Activated CD8-positive, alpha-beta T cell treated with anti-CD3 and anti-CD28 coated beads for 36 hours (primary cell): ENCODE data around the gene HSP90B1. TPM values are rescaled to one million over a fixed set of nuclear protein-coding genes. Genes with fewer than 3 reads are reported as not detected.
A peak's percentile ranks its signal among the peaks of the same experiment; 100 is the strongest.

Experiments used
- ATAC-seq: fragments of 200-7000 bp; cut with Tn5 transposase; one replicate; pipeline ENCODE4 v1.10.0; 2021; ENCODE audit warnings: mild to moderate bottlenecking, moderate library complexity
- CTCF ChIA-PET: fragments of 350-600 bp; sonication (Branson Sonifier 250); formaldehyde crosslinking; loops from one replicate; lab custom pipeline; 2021; ENCODE audit warnings: antibody characterized with exemption; lab: Charles Lee
- POLR2A ChIA-PET: fragments of 350-600 bp; sonication (Branson Sonifier 250); formaldehyde crosslinking; loops from one replicate; lab custom pipeline; 2021; ENCODE audit warnings: antibody characterized with exemption; lab: Charles Lee
- DNase-seq: peaks from one replicate; pipeline ENCODE4 v3.0.0-alpha.2; 2020
- H3K27ac Mint-ChIP-seq: one replicate; pipeline ENCODE4 v1.8.0; 2021; ENCODE audit warnings: mild to moderate bottlenecking, mixed read lengths
- H3K27me3 Mint-ChIP-seq: one replicate; pipeline ENCODE4 v1.8.0; 2021; ENCODE audit warnings: mixed read lengths
- H3K36me3 Mint-ChIP-seq: one replicate; pipeline ENCODE4 v1.8.0; 2021; ENCODE audit warnings: low read depth, mixed read lengths
- H3K4me1 Mint-ChIP-seq: one replicate; pipeline ENCODE4 v1.8.0; 2021; ENCODE audit warnings: low read depth, mixed read lengths
- H3K4me3 Mint-ChIP-seq: one replicate; pipeline ENCODE4 v1.8.0; 2021; ENCODE audit warnings: mild to moderate bottlenecking, moderate library complexity, mixed read lengths
- H3K9me3 Mint-ChIP-seq: one replicate; pipeline ENCODE4 v1.8.0; 2021; ENCODE audit warnings: mixed read lengths
- intact Hi-C: fragments of 100-400 bp; cut with micrococcal nuclease; formaldehyde crosslinking; loops from one replicate; pipeline ENCODE4 v1.10.0; 2022
- total RNA-seq, 2 experiments: library from RNA; stranded (reverse); gene quantifications; one replicate each; pipeline ENCODE4 v1.2.3, GENCODE V29; 2021
- TF ChIP-seq, protein P1 (sequence below): fragments of 200-600 bp; IDR thresholded peaks from one replicate; pipeline ENCODE4 v1.8.0; 2022; ENCODE audit warnings: antibody characterized with exemption, mild to moderate bottlenecking

The HSP90B1 gene
- total RNA-seq, 2 experiments from 2014 or later, result 412 to 418 TPM

DNA sequence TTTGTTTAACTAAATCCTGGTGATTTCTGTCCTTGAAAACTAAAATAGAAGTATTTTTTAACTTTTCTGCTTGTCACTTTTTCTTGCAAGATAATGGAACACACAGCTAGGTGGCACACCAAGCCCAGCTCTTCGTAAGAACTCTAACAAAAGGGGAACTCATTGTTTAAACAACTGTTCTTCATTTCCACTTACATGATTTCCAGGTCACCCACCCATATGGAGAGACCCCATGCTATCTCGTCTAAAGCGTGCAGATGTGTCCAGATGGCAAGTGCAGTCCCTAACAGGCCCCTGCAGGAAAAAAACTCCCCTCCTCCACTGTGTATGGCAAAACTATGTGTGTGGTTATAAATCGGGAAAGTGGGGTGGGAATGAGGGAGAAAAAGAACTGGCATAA, 45.9 kb upstream of the HSP90B1 start:
- Mint-ChIP-seq H3K9me3 (no peaks in the 10 kb centered on the region), H3K36me3 (no peaks in the 10 kb centered on the region), H3K27ac (no peak overlapping the region), H3K27me3 (no peaks in the 10 kb centered on the region), H3K4me3 (no peak overlapping the region), H3K4me1 (peaks cover 42% of the 10 kb centered on the region)
- TF ChIP-seq, protein P1, sequence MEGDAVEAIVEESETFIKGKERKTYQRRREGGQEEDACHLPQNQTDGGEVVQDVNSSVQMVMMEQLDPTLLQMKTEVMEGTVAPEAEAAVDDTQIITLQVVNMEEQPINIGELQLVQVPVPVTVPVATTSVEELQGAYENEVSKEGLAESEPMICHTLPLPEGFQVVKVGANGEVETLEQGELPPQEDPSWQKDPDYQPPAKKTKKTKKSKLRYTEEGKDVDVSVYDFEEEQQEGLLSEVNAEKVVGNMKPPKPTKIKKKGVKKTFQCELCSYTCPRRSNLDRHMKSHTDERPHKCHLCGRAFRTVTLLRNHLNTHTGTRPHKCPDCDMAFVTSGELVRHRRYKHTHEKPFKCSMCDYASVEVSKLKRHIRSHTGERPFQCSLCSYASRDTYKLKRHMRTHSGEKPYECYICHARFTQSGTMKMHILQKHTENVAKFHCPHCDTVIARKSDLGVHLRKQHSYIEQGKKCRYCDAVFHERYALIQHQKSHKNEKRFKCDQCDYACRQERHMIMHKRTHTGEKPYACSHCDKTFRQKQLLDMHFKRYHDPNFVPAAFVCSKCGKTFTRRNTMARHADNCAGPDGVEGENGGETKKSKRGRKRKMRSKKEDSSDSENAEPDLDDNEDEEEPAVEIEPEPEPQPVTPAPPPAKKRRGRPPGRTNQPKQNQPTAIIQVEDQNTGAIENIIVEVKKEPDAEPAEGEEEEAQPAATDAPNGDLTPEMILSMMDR, result peak; percentile 72
- intact Hi-C loops, result loop anchor here (5.0 kb wide), 2 partner anchors 48 to 83 kb away; partner anchors contain the start of genes HSP90B1 and TDG
- DNase-seq, result peak; percentile 74
- ATAC-seq, result peak; percentile 17
- ChIA-PET CTCF (interaction anchor here (0.6 to 2.4 kb wide), 23 partner anchors 11 to 337 kb away, joined by 3 to 35 read pairs (median 3); partner anchors contain the start of genes HSP90B1 and TDG), POLR2A (interaction anchor here (0.9 kb wide), 1 partner anchor 72 kb away, joined by 3 read pairs; no protein-coding TSS in a partner anchor)

DNA sequence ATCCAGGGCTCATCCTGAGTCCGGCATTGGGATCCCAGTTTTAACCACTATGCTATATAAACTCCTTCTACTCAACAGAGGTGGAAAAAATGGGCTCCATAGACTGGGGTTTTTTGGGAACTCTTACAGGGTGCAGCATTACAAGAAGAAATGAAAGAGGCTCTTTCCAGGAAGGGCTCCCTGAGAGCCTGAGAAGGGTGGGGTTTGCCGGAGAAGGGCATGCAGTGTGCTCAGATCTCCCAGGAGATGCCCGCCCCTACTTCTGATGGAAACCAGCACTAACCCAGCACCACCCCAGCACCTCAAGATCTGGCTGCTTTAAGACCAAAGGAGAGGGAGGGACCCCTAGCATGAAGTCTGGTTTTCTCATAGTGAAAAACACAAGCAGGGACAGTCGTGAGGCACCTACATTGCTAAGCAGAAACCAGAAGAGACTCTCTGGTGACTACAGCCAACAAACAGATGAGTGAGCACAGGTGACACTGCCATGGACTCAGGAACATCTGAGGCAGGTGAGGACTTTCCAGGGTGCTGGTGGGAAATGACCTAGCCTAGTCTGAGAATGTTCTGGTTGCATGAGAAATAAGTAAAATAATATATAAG, 43.9 kb upstream of the HSP90B1 start:
- H3K27ac Mint-ChIP-seq, result peak overlapping the region; percentile 3
- ATAC-seq, result peak; percentile 37

GRCh38 chr12:103887738-103888137, 42.5 kb upstream of the HSP90B1 start:
- intact Hi-C loops, result no loop called here
- H3K27ac Mint-ChIP-seq, result no peak overlapping the region
- TF ChIP-seq, protein P1, result no peak
- ATAC-seq (no peak), DNase-seq (no peak)
- no peaks in the 10 kb centered on the region for H3K27me3 Mint-ChIP-seq
- H3K36me3 Mint-ChIP-seq, result no peaks in the 10 kb centered on the region
- ChIA-PET POLR2A (interaction anchor here (1.1 to 4.0 kb wide), 3 partner anchors 27 to 61 kb away, joined by 3 to 18 read pairs (median 4); partner anchors contain the start of gene HSP90B1), CTCF (interaction anchor here (1.0 to 2.0 kb wide), 6 partner anchors 10 to 221 kb away, joined by 3 to 10 read pairs (median 6); partner anchors contain the start of gene TDG)
- peaks cover 33% of the 10 kb centered on the region for H3K4me1 Mint-ChIP-seq
- H3K9me3 Mint-ChIP-seq, result no peaks in the 10 kb centered on the region
- H3K4me3 Mint-ChIP-seq, result no peak overlapping the region

More for the DNA sequence above, 43.9 kb upstream of the HSP90B1 start:
- Mint-ChIP-seq H3K27me3 (no peaks in the 10 kb centered on the region), H3K4me1 (peaks cover 33% of the 10 kb centered on the region), H3K9me3 (no peaks in the 10 kb centered on the region), H3K4me3 (no peak overlapping the region), H3K36me3 (no peaks in the 10 kb centered on the region)
- ChIA-PET CTCF (interaction anchor here (2.0 kb wide), 1 partner anchor 49 kb away, joined by 6 read pairs; no protein-coding TSS in a partner anchor), POLR2A (no interaction called here)
- intact Hi-C loops, result no loop called here
- TF ChIP-seq, protein P1, result no peak
- no peak for DNase-seq

DNA sequence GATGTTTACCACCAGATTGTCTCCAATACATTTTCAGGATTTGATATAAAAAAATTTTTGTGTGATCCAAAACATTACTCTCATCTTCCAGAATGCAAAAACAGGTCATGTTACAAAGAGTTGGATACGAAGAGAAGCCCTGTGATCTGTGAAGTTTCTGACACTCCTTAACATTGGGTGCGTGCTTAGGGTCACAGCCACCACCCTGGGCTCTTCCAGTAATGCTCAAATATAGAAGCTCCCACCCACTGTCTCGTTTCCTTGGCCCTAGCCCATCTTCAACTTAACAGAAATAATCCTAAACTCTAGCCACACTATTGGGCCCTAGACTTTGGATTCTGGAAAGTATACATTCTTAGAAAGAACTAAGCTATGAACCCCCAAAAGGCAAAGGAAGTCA, 32.9 kb upstream of the HSP90B1 start:
- intact Hi-C loops, result no loop called here
- Mint-ChIP-seq H3K27me3 (no peaks in the 10 kb centered on the region), H3K27ac (no peak overlapping the region), H3K4me1 (peaks cover 30% of the 10 kb centered on the region), H3K4me3 (no peak overlapping the region), H3K9me3 (no peaks in the 10 kb centered on the region), H3K36me3 (no peaks in the 10 kb centered on the region)
- CTCF ChIA-PET, result interaction anchor here (1.1 to 1.6 kb wide), 3 partner anchors 8 to 14 kb away, joined by 3 to 4 read pairs (median 4); no protein-coding TSS in a partner anchor
- DNase-seq, result no peak
- no peak for ATAC-seq
- POLR2A ChIA-PET, result interaction anchor here (0.8 to 1.2 kb wide), 5 partner anchors 10 to 69 kb away, joined by 3 to 4 read pairs (median 3); partner anchors contain the start of genes HSP90B1 and TDG
- TF ChIP-seq, protein P1, result no peak
